ENCODE measurements around the gene FAM120A. TPM values are rescaled to one million over a fixed set of nuclear protein-coding genes. Genes with fewer than 3 reads are reported as not detected.

The FAM120A gene
- total and polyA plus RNA-seq, 4 donors, result 28.3 to 91.0 (median 50.3) TPM

GRCh38 chr9:93578844-93579243 lies 127.4 kb downstream of the FAM120A start:
- WGBS, result 89% methylated on average over 5 of the region's 5 CpGs
- H3K27me3 ChIP-seq (ENCODE audit: control insufficient read depth in 4 of 4, insufficient read depth in 4 of 4, low read length in 3 of 4), result no peaks in the 10 kb centered on the region
- H3K9me3 ChIP-seq (ENCODE audit: control insufficient read depth in 4 of 4, low read length in 3 of 4), result no peaks in the 10 kb centered on the region
- DNase-seq (ENCODE audit: low spot score), result no peak
- TF ChIP-seq EGR1 (IDR thresholded peaks at IDR 0.05; ENCODE audit: low read depth in 2 of 2) (no peak), TAF1 (conservative IDR thresholded peaks at IDR 0.05) (no peak), MAX (IDR thresholded peaks at IDR 0.05) (no peak)
- H3K27ac ChIP-seq (ENCODE audit: low read depth in 1 of 2, low read length in 2 of 2), result no peak overlapping the region
- H3K9ac ChIP-seq (ENCODE audit: low read depth in 1 of 2, low read length in 2 of 2), result no peak overlapping the region
- peaks cover 16 to 57% (median 45%) of the 10 kb centered on the region in 4 donors for H3K4me1 ChIP-seq (ENCODE audit: control insufficient read depth in 4 of 4, insufficient read depth in 4 of 4, low read length in 3 of 4)
- no peak overlapping the region for H3K4me3 ChIP-seq (ENCODE audit: low read depth in 1 of 3, low read length in 3 of 3)
- H3K36me3 ChIP-seq (ENCODE audit: control insufficient read depth in 4 of 4, insufficient read depth in 3 of 4, low read depth in 1 of 4, low read length in 3 of 4), result no peaks in the 10 kb centered on the region

GRCh38 chr9:93579711-93580516 lies 128.4 kb downstream of the FAM120A start:
- Histone ChIP-seq H3K36me3 (ENCODE audit: control insufficient read depth in 4 of 4, insufficient read depth in 3 of 4, low read depth in 1 of 4, low read length in 3 of 4) (no peaks in the 10 kb centered on the region), H3K27me3 (ENCODE audit: control insufficient read depth in 4 of 4, insufficient read depth in 4 of 4, low read length in 3 of 4) (no peaks in the 10 kb centered on the region), H3K4me1 (ENCODE audit: control insufficient read depth in 4 of 4, insufficient read depth in 4 of 4, low read length in 3 of 4) (peaks cover 16 to 56% (median 43%) of the 10 kb centered on the region in 4 donors), H3K27ac (ENCODE audit: low read depth in 1 of 2, low read length in 2 of 2) (no peak overlapping the region), H3K9me3 (ENCODE audit: control insufficient read depth in 4 of 4, low read length in 3 of 4) (no peaks in the 10 kb centered on the region), H3K4me3 (ENCODE audit: low read depth in 1 of 3, low read length in 3 of 3) (no peak overlapping the region), H3K9ac (ENCODE audit: low read depth in 1 of 2, low read length in 2 of 2) (no peak overlapping the region)
- TF ChIP-seq RAD21 (IDR thresholded peaks at IDR 0.05), result no peak
- TF ChIP-seq TAF1 (conservative IDR thresholded peaks at IDR 0.05), result no peak
- no peak for TF ChIP-seq HNF4A (conservative IDR thresholded peaks at IDR 0.05)
- TF ChIP-seq NR2F2 (IDR thresholded peaks at IDR 0.05), result no peak
- TF ChIP-seq EGR1 (IDR thresholded peaks at IDR 0.05; ENCODE audit: low read depth in 2 of 2), result no peak
- TF ChIP-seq CTCF (IDR thresholded peaks at IDR 0.05; ENCODE audit: low read depth, low read length, missing input control), result no peak
- TF ChIP-seq YY1 (IDR thresholded peaks at IDR 0.05), result no peak
- no peak for TF ChIP-seq JUND (IDR thresholded peaks at IDR 0.05)
- WGBS, result 86% methylated on average over 20 of the region's 20 CpGs
- DNase-seq (ENCODE audit: low spot score), result no peak

GRCh38 chr9:93580654-93581380 lies 129.3 kb downstream of the FAM120A start:
- no peak overlapping the region for H3K27ac ChIP-seq (ENCODE audit: low read depth in 1 of 2, low read length in 2 of 2)
- no peak for TF ChIP-seq NR2F2 (IDR thresholded peaks at IDR 0.05)
- TF ChIP-seq YY1 (IDR thresholded peaks at IDR 0.05), result no peak
- TF ChIP-seq SP1 (IDR thresholded peaks at IDR 0.05), result no peak
- no peaks in the 10 kb centered on the region for H3K27me3 ChIP-seq (ENCODE audit: control insufficient read depth in 4 of 4, insufficient read depth in 4 of 4, low read length in 3 of 4)
- peak overlapping the region in 1 of 2 donors; percentile 8 for H3K9ac ChIP-seq (ENCODE audit: low read depth in 1 of 2, low read length in 2 of 2)
- no peaks in the 10 kb centered on the region for H3K9me3 ChIP-seq (ENCODE audit: control insufficient read depth in 4 of 4, low read length in 3 of 4)
- peaks cover 11 to 47% (median 35%) of the 10 kb centered on the region in 4 donors for H3K4me1 ChIP-seq (ENCODE audit: control insufficient read depth in 4 of 4, insufficient read depth in 4 of 4, low read length in 3 of 4)
- H3K4me3 ChIP-seq (ENCODE audit: low read depth in 1 of 3, low read length in 3 of 3), result no peak overlapping the region
- WGBS, result 66% methylated on average over 10 of the region's 10 CpGs
- no peaks in the 10 kb centered on the region for H3K36me3 ChIP-seq (ENCODE audit: control insufficient read depth in 4 of 4, insufficient read depth in 3 of 4, low read depth in 1 of 4, low read length in 3 of 4)
- no peak for DNase-seq (ENCODE audit: low spot score)
